ENCODE results near the gene CABLES2.
"Not testable (repeated sequence)": the region's sequence is repeated elsewhere in the genome, so short reads cannot be mapped to it uniquely, and the experiment has no call there.

The CABLES2 gene

GRCh38 chr20:62387933-62388635 lies 19.0 kb downstream of the CABLES2 start:
- no peak for DNase-seq

DNA sequence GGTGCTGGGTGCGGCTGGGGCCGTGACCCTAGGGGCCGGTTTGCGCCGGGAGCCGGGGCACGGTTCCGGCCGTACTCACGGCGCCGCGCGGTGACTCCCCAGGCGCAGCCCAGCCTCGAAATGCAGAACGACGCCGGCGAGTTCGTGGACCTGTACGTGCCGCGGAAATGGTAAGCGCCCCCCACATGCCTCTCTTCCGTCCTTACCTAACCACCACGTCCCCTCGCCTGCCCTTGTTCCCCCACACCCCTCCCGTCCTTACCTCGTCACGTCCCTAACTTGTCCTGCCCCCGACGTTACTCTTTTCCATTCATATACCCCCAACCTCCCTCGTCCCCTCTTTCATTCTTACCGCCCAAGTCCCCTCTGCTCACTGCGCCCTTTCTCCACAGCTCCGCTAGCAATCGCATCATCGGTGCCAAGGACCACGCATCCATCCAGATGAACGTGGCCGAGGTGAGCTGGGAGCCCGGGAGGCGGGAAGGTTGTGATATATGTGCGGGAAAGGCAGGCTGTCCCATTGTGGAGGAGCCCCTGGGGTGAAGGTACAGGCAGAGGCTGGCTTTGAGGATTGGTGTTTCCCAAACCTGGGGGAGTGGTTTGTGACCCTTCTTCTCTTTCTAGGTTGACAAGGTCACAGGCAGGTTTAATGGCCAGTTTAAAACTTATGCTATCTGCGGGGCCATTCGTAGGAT lies 19.7 kb downstream of the CABLES2 start:
- no peak for DNase-seq

DNA sequence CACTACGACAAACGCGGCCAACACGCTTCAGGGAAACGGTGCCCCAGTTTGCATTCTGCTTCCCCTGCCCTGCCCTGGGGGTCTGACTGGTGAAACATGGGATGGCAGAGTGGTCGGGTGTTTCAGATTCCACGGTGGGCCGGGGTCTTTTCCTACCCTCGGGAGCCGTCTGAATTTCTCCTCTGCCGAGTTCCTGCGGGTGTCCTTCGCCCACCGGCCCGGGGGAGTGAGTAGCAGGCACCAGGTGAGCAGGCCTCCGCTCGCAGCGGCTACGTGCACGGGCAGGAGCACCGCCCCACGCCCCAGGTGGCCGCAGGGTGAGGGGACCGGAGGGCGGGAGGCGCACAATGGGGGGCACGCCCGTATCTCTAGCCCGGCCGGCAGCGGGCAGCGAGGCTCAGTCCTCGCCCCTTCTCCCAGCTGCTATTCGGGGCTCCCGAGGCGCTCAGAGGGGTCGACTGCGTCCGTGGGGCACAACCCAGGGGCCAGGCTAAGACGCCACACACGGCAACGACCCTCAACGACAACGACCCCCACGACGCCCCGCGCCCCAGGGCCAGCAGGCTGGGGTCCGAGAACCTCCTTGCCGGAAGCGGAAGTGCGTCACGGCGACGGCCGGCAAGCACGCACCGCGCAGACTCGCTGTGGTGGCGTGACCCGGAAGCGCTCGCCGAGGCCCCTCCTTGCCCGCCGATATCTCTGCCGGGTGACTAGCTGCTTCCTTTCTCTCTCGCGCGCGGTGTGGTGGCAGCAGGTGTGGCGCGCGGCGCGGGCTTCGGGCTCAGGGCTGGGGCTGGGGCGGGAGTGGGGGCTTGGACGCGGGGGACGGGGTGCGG lies 20.5 kb downstream of the CABLES2 start, which contains the start of gene RPS21:
Gene RPS21 (plus strand): TSS at position 721 of the 836 bp plus-strand sequence. CDS start 236 bp downstream, outside the sequence.
- peak; percentile 87 for DNase-seq

DNA sequence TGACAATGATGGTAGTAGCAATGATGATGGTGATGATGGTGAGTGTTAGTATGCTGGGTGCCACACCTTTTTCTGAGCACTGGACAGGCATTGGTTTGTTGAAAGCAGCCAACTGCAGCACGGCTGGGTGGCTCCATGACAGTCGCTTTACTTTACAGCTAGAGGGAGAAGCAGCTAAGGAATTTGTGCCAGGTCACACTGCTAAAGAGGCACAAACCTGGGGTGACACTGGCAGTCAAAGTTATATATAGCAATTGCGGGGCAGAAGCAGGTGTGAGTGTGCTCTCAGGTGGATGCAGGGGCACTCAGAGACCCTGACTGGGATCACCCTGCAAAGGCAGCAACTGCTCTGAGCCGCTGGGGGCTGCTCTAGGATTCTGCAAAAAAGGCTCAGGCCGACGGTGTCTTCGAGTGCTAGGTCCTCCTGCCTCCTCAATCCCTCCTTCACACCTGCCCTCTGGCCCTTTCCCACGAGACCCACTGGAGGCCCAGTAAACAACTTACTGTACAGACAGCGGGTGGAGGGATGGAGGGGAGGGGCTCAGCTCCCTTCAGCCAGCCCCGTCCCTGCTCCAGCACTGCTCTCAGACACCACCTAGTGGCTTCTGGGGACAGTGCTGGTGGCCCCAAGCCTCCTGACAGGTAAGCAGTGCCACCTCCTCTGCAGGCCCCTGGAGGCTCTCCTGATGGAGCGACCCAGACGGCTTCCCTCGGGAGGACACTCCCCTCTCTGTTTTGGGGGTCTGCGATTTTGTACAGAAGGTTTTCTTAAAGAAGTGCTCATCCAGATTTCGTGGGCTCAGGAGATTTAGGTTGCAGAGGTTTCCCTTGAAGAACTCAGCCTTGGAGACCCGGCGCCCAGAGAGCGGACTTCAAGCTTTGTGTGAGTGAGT lies 24.5 kb downstream of the CABLES2 start:
- DNase-seq, result peak; percentile 40

GRCh38 chr20:62381842-62382241 lies 25.2 kb downstream of the CABLES2 start:
- no peak for DNase-seq

- DNase-seq, result peak; percentile 21
Measured at GRCh38 chr20:62381202-62381797, 25.8 kb downstream of the CABLES2 start.

GRCh38 chr20:62378215-62378614 lies 28.9 kb downstream of the CABLES2 start:
- no peak for DNase-seq

DNA sequence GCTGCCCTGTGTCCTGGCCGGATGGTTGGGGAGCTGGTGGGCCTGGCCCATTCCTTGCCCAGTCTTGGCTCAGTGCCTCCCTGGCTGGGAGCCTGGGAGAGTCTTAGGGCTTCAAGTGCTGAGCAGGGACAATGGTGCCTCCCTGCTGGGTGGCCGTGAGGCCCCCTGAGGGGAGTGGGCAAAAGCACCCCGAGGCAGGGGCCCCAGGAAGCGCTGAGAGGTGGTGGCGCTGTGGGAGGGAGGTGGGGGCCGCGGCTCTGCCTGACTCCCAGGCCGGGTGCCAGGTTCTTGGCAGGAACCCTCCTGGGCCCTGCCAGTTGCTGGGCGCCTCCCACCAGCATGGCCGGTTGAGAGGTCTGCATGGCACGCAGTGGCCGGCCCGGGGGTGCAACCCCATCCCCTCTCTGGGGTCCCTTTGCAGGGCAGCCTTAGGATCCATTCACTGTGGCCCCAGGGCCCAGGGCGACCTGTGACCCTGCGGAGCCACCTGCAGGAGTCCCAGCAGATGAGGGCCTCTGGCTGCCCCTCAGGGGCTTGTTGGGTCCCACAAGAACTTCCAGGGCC lies 29.4 kb downstream of the CABLES2 start:
- DNase-seq, result no peak

GRCh38 chr20:62377064-62377461 lies 30.0 kb downstream of the CABLES2 start:
- no peak for DNase-seq

DNA sequence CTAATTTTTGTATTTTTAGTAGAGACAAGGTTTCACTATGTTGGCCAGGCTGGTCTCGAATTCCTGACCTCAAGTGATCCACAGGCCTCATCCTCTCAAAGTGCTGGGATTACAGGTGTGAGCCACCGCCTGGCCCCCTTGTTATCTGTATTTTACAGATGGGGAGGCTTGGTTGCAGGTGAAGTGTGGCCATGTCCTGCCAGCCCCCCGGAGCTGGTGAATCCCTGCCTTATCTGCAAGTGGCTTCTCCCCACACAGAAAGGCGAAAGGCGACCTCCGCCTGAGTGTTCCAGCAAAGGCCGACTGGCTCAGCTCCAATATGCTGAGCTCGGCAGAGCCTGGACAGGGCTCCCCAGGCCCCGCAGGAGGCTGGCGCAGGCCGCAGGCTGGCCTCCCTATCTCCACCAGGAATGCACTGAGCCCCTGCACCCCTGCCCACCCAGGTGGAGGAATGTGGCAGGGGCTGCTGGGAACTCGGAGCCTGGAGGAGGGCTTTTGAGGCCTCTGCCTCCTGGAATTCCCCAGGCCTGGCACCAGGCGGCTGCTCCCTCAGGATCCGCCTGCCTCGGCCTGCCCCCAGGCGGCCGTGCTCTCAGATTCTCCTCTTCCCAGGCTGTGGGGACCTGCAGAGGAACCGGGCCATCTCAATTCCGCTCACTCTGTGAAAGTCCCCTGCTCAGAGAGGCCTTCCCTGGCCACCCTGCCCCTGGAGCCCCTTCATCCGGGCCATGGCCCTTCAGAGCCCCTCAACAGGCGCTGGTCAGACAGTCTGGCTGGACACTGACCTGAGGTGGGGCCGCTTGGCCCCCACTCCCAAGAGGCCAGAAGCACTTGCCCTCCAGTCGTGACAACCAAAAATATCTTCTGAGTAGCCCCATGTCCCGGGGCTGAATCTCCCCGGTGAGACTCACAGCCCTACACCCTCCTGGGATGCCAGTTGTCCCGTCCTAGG lies 30.7 kb downstream of the CABLES2 start:
- DNase-seq, result no peak

- DNase-seq, result no peak
Measured at GRCh38 chr20:62374331-62375152, 32.5 kb downstream of the CABLES2 start.

DNA sequence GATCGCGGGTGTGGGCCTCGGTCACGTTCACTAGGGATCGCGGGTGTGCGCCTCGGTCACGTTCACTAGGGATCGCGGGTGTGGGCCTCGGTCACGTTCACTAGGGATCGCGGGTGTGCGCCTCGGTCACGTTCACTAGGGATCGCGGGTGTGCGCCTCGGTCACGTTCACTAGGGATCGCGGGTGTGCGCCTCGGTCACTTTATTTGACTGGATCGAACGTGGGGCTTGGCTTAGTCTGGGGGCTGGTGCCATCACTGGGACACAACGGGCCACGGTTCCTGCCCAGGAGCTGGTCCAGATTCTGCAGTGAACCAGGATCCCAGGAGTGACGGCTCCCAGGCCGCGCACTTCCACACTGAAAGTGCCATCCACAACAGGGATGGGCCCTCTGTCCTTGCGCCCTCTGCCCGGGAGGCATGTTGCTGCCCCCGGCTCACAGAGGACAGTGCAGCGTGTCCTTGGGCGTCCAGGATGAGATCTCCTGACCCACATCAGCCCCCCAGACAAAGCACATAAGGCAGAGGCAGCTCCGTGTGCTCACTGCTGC lies 33.4 kb downstream of the CABLES2 start:
- DNase-seq, result not testable (repeated sequence)

DNA sequence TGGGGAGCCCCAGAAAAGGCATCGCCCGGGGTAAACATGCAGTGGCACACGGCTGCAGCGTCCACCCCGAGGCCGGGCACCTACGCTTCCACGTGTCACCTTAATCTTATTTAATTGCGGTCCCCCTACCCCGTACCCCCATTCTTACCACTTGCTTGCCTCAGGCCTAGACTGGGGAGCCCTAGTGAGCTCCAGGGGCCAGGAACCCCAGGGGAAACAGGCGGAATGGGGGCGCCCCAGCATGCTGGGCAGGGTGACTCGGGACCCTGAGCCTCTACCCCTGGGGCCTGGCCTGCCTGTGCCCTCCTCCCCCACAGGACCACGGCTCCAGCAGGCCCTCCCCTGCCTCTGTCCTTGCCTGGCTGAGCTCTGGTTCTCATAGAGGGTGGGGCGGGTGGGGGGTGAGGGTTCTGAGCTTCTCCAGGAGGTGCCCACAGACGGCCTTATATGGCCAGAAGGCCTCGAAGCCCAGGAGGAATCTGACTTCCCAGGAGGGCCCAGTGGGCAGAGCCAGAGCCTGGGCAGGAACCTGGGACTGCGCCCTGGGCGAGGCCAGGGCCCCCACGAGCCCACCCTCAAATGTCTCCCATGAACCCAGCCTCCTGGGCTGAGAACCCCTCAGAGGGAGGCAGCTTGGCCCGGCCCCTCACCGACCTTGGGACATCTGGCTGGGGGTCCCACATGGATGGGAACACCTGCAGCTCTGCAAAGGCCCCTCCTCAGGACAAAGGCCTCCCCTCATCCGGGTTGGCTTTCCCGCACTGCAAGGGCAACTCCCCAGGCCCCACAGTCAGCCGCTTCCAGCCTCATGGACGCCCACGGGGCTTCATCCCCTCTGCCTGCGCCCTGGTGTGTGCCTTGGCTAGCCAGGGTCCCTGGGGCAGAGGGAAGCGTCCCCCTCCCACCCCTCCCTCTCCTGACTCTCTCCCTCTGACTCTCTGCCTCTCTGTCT lies 34.8 kb downstream of the CABLES2 start:
- no peak for DNase-seq

DNA sequence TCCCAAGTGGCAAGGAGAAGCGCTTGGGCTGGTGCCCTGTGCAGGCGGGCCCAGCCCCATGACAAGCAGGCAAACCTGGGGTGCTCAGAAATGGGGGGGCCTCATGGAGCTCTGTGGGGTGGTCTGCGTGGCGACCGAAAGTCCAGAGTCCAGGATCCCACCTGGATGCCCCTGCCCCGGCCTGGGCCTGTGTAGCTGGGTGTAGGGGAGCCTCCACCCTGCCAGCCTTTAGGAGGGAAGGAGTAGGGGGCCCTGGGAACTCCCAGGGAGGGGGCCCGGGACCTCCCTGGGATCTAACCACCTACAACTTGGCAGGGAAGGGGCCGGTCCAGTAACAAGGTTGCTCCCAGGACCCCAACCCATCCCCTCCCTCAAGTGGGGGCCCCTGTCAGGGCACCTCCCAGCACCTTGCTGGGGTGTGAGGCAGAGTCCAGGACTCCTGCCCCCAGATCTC lies 35.5 kb downstream of the CABLES2 start:
- no peak for DNase-seq

GRCh38 chr20:62370807-62371587 lies 36.1 kb downstream of the CABLES2 start:
- no peak for DNase-seq

DNA sequence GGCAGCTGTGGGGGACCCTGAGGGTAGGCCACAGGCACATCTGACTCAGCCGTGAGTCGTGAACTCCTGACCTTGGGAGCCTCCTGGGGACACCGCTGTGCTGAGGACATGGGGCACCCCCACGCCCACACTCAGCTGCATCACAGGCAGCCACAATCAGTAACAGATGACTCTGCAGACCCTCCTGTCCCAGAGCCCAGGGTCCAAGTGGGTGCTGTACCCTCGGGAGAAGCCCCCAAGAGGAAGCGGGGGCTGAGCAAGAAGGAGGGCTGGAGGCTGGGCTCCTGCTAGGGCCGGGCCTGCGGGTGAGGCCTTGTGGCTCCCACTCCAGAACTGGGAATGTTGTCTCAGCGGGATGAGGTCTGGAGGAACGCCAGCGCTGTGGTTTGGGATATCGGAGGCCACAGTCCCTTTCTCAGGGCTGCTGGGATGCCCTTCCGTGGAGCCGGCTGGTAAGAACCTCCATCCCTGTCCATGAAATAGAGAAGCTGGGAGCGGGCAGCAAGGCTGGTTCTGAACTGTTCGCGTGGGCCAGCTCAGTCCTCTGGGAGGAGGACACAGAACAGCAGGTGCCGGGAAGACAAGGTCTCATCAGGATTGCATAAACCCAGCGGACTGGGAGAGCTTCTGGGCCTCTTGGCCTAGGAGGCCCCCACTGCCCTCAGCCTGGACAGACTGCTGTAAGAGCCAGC lies 36.8 kb downstream of the CABLES2 start:
- peak; percentile 78 for DNase-seq

DNA sequence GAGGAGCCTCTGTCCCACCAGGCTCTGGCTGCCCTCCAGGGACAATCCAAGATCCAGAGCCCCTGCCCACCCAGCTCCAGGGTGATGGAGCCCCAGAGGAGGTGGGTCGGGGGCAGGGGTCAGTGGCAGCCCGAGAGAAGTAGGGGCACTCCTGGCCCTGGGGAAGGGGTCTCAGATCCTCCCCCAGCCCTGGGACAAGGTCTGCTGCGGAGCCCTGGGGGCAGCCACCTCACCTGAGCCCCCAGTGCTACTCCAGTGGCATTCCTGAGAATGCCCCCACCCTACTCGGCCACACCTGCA lies 37.3 kb downstream of the CABLES2 start:
- no peak for DNase-seq
